Measurements from ENCODE around the gene JAKMIP2.

DNA sequence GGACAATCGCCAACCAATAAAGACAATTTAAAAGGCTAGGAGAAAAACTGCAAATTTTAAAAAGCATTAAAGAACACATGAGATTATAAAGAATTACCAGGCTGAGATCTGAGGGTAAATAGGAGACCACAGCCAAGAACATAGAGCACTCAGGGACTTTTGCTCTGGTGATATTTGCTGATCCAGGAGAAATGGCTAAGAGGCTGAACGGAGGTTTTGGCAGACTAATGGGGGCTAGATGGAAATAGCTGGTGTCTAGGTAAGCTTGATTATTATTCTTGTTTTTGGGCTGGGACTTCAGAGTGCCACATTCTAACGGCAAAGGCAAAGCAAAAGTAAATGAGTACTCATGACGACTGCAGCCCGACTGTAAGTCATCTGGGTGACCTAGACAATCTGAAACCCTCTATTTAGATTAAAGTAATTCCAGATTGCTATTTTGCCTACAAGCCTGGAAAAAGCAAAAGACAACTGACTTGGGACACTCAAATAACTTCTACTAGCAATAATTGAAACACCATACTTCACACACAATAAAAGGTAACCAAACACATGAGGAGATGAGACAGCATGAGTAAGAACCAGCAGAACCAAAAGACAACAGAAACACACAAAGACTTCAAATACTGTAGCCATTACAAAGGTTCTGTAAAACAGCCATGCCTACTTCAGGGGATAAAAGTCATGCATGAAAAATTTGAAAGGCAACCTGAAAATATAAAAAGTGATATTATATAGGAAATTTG, 68.8 kb downstream of the JAKMIP2 start:
- TF ChIP-seq, protein P1, sequence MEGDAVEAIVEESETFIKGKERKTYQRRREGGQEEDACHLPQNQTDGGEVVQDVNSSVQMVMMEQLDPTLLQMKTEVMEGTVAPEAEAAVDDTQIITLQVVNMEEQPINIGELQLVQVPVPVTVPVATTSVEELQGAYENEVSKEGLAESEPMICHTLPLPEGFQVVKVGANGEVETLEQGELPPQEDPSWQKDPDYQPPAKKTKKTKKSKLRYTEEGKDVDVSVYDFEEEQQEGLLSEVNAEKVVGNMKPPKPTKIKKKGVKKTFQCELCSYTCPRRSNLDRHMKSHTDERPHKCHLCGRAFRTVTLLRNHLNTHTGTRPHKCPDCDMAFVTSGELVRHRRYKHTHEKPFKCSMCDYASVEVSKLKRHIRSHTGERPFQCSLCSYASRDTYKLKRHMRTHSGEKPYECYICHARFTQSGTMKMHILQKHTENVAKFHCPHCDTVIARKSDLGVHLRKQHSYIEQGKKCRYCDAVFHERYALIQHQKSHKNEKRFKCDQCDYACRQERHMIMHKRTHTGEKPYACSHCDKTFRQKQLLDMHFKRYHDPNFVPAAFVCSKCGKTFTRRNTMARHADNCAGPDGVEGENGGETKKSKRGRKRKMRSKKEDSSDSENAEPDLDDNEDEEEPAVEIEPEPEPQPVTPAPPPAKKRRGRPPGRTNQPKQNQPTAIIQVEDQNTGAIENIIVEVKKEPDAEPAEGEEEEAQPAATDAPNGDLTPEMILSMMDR (IDR thresholded peaks at IDR 0.05) = no peak
- TF ChIP-seq, protein P2, sequence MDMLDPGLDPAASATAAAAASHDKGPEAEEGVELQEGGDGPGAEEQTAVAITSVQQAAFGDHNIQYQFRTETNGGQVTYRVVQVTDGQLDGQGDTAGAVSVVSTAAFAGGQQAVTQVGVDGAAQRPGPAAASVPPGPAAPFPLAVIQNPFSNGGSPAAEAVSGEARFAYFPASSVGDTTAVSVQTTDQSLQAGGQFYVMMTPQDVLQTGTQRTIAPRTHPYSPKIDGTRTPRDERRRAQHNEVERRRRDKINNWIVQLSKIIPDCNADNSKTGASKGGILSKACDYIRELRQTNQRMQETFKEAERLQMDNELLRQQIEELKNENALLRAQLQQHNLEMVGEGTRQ (IDR thresholded peaks at IDR 0.05; ENCODE audit: borderline replicate concordance, low read depth, low read length) = no peak
- TF ChIP-seq, protein P3, sequence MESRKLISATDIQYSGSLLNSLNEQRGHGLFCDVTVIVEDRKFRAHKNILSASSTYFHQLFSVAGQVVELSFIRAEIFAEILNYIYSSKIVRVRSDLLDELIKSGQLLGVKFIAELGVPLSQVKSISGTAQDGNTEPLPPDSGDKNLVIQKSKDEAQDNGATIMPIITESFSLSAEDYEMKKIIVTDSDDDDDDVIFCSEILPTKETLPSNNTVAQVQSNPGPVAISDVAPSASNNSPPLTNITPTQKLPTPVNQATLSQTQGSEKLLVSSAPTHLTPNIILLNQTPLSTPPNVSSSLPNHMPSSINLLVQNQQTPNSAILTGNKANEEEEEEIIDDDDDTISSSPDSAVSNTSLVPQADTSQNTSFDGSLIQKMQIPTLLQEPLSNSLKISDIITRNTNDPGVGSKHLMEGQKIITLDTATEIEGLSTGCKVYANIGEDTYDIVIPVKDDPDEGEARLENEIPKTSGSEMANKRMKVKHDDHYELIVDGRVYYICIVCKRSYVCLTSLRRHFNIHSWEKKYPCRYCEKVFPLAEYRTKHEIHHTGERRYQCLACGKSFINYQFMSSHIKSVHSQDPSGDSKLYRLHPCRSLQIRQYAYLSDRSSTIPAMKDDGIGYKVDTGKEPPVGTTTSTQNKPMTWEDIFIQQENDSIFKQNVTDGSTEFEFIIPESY (IDR thresholded peaks at IDR 0.05; ENCODE audit: borderline replicate concordance, low read depth) = no peak
- TF ChIP-seq, protein P4, sequence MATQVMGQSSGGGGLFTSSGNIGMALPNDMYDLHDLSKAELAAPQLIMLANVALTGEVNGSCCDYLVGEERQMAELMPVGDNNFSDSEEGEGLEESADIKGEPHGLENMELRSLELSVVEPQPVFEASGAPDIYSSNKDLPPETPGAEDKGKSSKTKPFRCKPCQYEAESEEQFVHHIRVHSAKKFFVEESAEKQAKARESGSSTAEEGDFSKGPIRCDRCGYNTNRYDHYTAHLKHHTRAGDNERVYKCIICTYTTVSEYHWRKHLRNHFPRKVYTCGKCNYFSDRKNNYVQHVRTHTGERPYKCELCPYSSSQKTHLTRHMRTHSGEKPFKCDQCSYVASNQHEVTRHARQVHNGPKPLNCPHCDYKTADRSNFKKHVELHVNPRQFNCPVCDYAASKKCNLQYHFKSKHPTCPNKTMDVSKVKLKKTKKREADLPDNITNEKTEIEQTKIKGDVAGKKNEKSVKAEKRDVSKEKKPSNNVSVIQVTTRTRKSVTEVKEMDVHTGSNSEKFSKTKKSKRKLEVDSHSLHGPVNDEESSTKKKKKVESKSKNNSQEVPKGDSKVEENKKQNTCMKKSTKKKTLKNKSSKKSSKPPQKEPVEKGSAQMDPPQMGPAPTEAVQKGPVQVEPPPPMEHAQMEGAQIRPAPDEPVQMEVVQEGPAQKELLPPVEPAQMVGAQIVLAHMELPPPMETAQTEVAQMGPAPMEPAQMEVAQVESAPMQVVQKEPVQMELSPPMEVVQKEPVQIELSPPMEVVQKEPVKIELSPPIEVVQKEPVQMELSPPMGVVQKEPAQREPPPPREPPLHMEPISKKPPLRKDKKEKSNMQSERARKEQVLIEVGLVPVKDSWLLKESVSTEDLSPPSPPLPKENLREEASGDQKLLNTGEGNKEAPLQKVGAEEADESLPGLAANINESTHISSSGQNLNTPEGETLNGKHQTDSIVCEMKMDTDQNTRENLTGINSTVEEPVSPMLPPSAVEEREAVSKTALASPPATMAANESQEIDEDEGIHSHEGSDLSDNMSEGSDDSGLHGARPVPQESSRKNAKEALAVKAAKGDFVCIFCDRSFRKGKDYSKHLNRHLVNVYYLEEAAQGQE (IDR thresholded peaks at IDR 0.05; ENCODE audit: low read depth, low read length) = no peak
- TF ChIP-seq POLR2AphosphoS5 (IDR thresholded peaks at IDR 0.05; ENCODE audit: low read depth, low read length) (no peak), YY1 (IDR thresholded peaks at IDR 0.05; ENCODE audit: low read depth) (no peak), RFX5 (IDR thresholded peaks at IDR 0.05; ENCODE audit: low read length) (no peak), RAD21 (IDR thresholded peaks at IDR 0.05; ENCODE audit: low read length) (no peak)
